ENCODE measurements around the gene RNASE4.

The RNASE4 gene

GRCh38 chr14:20745571-20746358, 61.4 kb downstream of the RNASE4 start, which contains the start of gene EDDM3A:
EDDM3A (plus strand) TSS chr14:20745887; CDS start chr14:20747581, 1,694 bp downstream.
- no peak for DNase-seq (ENCODE audit: low spot score)

- no peak for DNase-seq (ENCODE audit: low spot score)
Measured at GRCh38 chr14:20746566-20746965, 62.2 kb downstream of the RNASE4 start.

- no peak for DNase-seq (ENCODE audit: low spot score)
Measured at GRCh38 chr14:20748439-20748838, 64.1 kb downstream of the RNASE4 start.

GRCh38 chr14:20750194-20750593, 65.8 kb downstream of the RNASE4 start:
- DNase-seq (ENCODE audit: low spot score) = no peak
